Activated CD4-positive, alpha-beta T cell treated with anti-CD3 and anti-CD28 coated beads, Interleukin-2, amount 50 U/mL, for 1 hour (primary cell): ENCODE data around the gene PLOD1.

Experiments
- DNase-seq: peaks from one replicate; pipeline ENCODE4 v3.0.0-alpha.2; 2020

The PLOD1 gene

GRCh38 chr1:11940260-11940921 is 5.9 kb downstream of the PLOD1 start:
- no peak for DNase-seq

GRCh38 chr1:11942280-11942679 is 7.8 kb downstream of the PLOD1 start:
- DNase-seq: no peak

- no peak for DNase-seq
These were observed 9.1 kb downstream of the PLOD1 start for GRCh38 chr1:11943619-11944018.

- DNase-seq: no peak
These were observed 9.9 kb downstream of the PLOD1 start for GRCh38 chr1:11944358-11944931.

- DNase-seq: no peak
These were observed 12.1 kb downstream of the PLOD1 start for GRCh38 chr1:11946647-11947046.

- DNase-seq: no peak
These were observed 14.4 kb downstream of the PLOD1 start for GRCh38 chr1:11948822-11949458.

GRCh38 chr1:11951901-11952300 is 17.4 kb downstream of the PLOD1 start:
- DNase-seq: no peak

GRCh38 chr1:11952455-11953109 is 18.1 kb downstream of the PLOD1 start:
- DNase-seq: no peak

GRCh38 chr1:11955221-11955620 is 20.7 kb downstream of the PLOD1 start:
- no peak for DNase-seq

- DNase-seq: no peak
These were observed 22.9 kb downstream of the PLOD1 start for GRCh38 chr1:11957398-11957797.

GRCh38 chr1:11957897-11958296 is 23.4 kb downstream of the PLOD1 start:
- DNase-seq: no peak

- DNase-seq: no peak
These were observed 25.8 kb downstream of the PLOD1 start for GRCh38 chr1:11960276-11960675.

- DNase-seq: no peak
These were observed 26.2 kb downstream of the PLOD1 start for GRCh38 chr1:11960715-11961114.

- DNase-seq: no peak
These were observed 26.7 kb downstream of the PLOD1 start for GRCh38 chr1:11961230-11961629.

- DNase-seq: no peak
These were observed 29.1 kb downstream of the PLOD1 start for GRCh38 chr1:11963622-11964021.

- no peak for DNase-seq
These were observed 30.1 kb downstream of the PLOD1 start for GRCh38 chr1:11964656-11965055.

- no peak for DNase-seq
These were observed 32.6 kb downstream of the PLOD1 start for GRCh38 chr1:11967028-11967547.

GRCh38 chr1:11970441-11971185 is 36.1 kb downstream of the PLOD1 start:
- DNase-seq: no peak

- DNase-seq: no peak
These were observed 43.1 kb downstream of the PLOD1 start for GRCh38 chr1:11977625-11978024.

- no peak for DNase-seq
These were observed 43.8 kb downstream of the PLOD1 start for GRCh38 chr1:11978301-11978700.

GRCh38 chr1:11979028-11979850 is 44.7 kb downstream of the PLOD1 start:
- no peak for DNase-seq
